NCI-H1417 treated with DMSO at 0.1 percent for 48 hours (cell line): ENCODE measurements around the gene PRPSAP1.

Experiments used
- DNase-seq: peaks from one replicate; lab custom pipeline; 2025; lab: John Stamatoyannopoulos, UW

PRPSAP1 gene

DNA sequence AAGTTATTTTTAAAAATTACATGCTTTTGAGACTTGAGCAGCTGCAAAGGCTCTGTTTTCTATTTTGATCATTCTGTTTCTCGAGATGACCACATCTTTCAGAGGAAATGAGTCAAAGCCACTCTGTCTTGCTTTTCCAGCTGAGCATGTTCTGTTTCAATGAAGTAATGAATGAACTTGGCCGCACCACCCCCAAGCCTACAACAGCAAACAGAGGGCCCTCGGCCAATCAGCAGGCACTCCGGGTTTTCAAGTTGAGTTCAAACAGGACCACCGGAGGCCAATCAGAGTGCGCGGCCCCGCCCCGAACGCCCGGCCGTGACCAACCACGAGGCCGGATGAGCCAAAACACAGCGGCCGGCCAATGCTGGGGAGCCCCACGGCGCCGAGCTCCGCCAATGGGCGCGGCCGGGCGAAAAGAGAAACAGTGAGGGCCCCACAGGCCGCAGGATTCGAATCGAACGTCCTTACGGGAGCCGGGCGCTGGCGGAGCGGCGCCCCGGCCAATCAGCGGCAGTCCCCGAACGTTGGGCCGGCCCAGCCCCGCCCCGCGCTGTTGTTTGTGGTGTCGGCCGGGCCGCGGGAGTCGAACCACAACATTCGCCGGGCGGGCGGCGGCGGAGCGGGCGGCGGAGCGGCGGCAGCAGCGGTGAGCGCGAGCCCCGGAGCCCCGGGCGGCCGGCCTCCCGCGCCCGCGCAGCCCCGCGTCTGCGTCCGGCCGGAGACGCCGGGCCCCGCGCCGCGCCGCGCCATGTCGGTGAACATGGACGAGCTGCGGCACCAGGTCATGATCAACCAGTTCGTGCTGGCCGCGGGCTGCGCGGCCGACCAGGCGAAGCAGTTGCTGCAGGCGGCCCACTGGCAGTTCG, 88.7 kb downstream of the PRPSAP1 start, which contains the start of gene UBALD2:
Gene UBALD2 (plus strand): TSS at position 594 of the 869 bp plus-strand sequence. CDS start 158 bp downstream, at position 752.
- peak; percentile 91 for DNase-seq

- no peak for DNase-seq
Observed at GRCh38 chr17:76264425-76264754, 89.3 kb downstream of the PRPSAP1 start.

GRCh38 chr17:76263896-76264295, 89.8 kb downstream of the PRPSAP1 start:
- no peak for DNase-seq

GRCh38 chr17:76262732-76263344, 90.9 kb downstream of the PRPSAP1 start:
- no peak for DNase-seq

DNA sequence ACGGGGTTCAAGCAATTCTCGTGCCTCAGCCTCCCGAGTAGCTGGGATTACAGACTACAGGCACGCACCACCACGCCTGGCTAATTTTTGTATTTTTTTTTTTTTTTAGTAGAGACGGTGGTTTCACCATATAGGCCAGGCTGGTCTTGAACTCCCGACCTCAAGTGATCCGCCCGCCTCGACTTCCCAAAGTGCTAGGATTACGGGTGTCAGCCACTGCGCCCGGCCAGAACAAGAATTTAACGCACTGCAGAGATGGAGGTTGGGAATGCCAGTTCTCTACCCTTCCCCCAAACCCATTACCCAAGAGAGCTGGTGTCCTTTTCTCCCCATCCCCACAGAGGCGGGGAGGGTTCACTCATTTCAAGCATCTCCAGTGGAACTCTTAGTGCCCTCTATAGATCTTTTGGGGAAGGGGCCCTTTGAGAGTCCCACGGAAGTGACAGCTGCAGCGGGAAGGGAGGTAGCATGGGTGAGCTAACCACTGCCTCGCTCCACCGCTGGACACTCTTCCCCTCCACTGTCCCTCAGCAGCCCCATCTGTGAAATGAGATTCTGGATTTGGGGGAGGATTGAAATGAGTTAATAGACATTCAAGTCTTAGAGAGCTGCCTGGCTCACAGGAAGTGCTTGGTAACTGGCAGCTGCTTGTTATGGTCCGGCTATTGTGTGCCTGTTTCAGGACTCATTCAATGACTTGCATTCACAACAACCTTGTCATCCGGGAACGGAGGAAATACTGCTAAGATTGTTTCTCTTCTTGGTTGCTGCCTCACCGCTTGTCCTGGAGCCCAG, 92.1 kb downstream of the PRPSAP1 start:
- no peak for DNase-seq

DNA sequence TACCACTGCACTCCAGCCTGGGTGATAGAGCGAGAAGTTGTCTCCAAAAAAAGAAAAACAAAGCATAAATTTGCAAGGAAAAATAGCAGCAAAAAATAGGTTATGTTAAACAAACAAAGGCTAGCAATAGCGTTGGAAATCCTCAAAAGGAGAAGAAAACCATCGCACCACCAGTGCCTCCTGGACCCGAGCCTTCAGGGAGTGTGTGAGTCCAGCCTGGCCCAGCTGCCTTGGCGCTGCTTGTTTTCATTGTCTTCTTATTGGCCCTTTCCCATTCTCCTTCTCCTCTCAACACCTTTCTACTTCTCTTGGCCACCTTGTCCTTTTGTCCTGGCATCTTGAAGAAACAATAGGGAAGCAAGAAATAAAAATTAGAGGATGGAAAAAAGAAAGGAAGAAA, 93.0 kb downstream of the PRPSAP1 start:
- no peak for DNase-seq

DNA sequence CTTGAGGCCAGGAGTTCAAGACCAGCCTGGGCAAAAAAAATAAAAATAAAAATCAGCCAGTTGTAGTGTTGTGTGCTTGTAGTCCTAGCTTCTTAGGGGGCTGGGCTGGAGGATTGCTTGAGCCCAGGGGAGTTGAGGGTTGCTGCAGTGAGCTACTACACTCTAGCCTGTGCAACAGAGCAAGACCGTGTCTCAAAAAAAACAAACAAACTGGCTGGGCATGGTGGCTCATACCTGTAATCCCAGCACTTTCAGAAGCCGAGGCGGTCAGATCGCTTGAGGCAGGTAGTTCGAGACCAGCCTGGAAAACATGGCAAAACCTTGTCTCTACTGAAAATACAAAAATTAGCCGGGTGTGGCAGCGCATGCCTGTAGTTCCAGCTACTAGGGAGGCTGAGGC, 93.5 kb downstream of the PRPSAP1 start:
- DNase-seq, result no peak
